ENCODE measurements around the gene TTC39A. TPM values are rescaled to one million over a fixed set of nuclear protein-coding genes. Genes with fewer than 3 reads are reported as not detected.

Gene TTC39A
- total RNA-seq, 1 donor from 2014 or later: 11.5 TPM

- TF ChIP-seq POLR2A (IDR thresholded peaks at IDR 0.05) (no peak), POLR2AphosphoS5 (IDR thresholded peaks at IDR 0.05; ENCODE audit: insufficient read depth in 1 of 2, low read depth in 1 of 2) (no peak), CTCF (IDR thresholded peaks at IDR 0.05) (no peak)
- H3K4me1 ChIP-seq: peaks cover 65% of the 10 kb centered on the region
- intact Hi-C loops (cut with DNase I): no loop called here
- H3K27me3 ChIP-seq: no peaks in the 10 kb centered on the region
- H3K9me3 ChIP-seq: no peaks in the 10 kb centered on the region
- no peak for DNase-seq (ENCODE audit: extremely low spot score in 2 of 2)
- H3K4me3 ChIP-seq: peak overlapping the region; percentile 92 to 97
- H3K36me3 ChIP-seq: no peaks in the 10 kb centered on the region
- peak overlapping the region; percentile 99 for H3K27ac ChIP-seq
Observed at GRCh38 chr1:51238034-51238403, 92.3 kb downstream of the TTC39A start.

GRCh38 chr1:51237351-51238033 lies 92.9 kb downstream of the TTC39A start:
- no peak for DNase-seq (ENCODE audit: extremely low spot score in 2 of 2)
- no peaks in the 10 kb centered on the region for H3K9me3 ChIP-seq
- peaks cover 60% of the 10 kb centered on the region for H3K4me1 ChIP-seq
- H3K27ac ChIP-seq: peak overlapping the region; percentile 99
- intact Hi-C loops (cut with DNase I): no loop called here
- peak overlapping the region; percentile 92 to 97 for H3K4me3 ChIP-seq
- H3K27me3 ChIP-seq: no peaks in the 10 kb centered on the region
- TF ChIP-seq POLR2A (IDR thresholded peaks at IDR 0.05) (no peak), POLR2AphosphoS5 (IDR thresholded peaks at IDR 0.05; ENCODE audit: insufficient read depth in 1 of 2, low read depth in 1 of 2) (no peak), CTCF (IDR thresholded peaks at IDR 0.05) (no peak)
- H3K36me3 ChIP-seq: no peaks in the 10 kb centered on the region

Other genes starting within 250 kb of the TTC39A start
- gene C1orf185, start 228.3 kb downstream of the TTC39A start, total RNA-seq: not detected
- 73.9 TPM for gene RNF11, start 94.3 kb downstream of the TTC39A start, total RNA-seq
- gene EPS15, start 188.7 kb upstream of the TTC39A start, total RNA-seq: 70.5 TPM

Data from vagina (tissue), 2 donors.